ENCODE results near the gene SLC35E1. TPM values are rescaled to one million over a fixed set of nuclear protein-coding genes. Genes with fewer than 3 reads are reported as not detected.

SLC35E1 gene
- total RNA-seq, 1 experiment from 2014 or later = 52.6 TPM

DNA sequence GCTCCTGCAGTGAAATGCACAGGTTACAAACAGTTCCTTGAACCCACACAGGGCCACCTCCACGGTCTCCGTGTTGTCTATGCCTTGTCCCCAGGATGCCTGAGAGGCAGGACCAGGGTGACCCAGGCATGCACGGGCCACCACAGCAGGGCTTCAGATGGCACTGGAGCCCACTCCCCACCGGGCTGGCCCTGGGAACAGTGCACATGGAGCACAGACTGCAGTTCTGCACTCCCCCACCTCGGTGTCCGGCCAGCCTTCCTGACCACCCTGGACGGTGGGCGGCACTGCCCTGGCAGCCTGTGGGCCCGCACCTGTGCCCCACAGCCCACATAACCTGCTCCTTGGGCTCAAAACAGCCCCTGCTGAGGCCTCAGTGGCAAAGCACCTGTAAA is 14.3 kb upstream of the SLC35E1 start:
- Histone ChIP-seq H3F3A (ENCODE audit: low read length, unreplicated experiment) (no peaks in the 10 kb centered on the region), H3K9ac (ENCODE audit: low read length) (no peak overlapping the region), H3K4me2 (ENCODE audit: low read length) (no peak overlapping the region), H3K4me3 (ENCODE audit: low read length) (no peak overlapping the region), H2AFZ (ENCODE audit: low read length) (no peak overlapping the region), H3K79me2 (ENCODE audit: low read length) (peaks cover 98% of the 10 kb centered on the region), H3K9me3 (ENCODE audit: low read length) (no peaks in the 10 kb centered on the region), H3K27me3 (ENCODE audit: low read length) (no peaks in the 10 kb centered on the region), H3K36me3 (ENCODE audit: low read depth, low read length) (no peaks in the 10 kb centered on the region), H4K20me1 (ENCODE audit: low read length) (peaks cover 37% of the 10 kb centered on the region), H3K4me1 (ENCODE audit: insufficient read depth, low read length) (peaks cover 15% of the 10 kb centered on the region), H3K27ac (ENCODE audit: low read length) (no peak overlapping the region), H3K9me2 (replicated peaks; ENCODE audit: low read length) (no peaks in the 10 kb centered on the region)
- TF ChIP-seq EZH2phosphoT487 (IDR thresholded peaks at IDR 0.05; ENCODE audit: borderline replicate concordance, low read length) = no peak
- TF ChIP-seq EZH2 (IDR thresholded peaks at IDR 0.05; ENCODE audit: low read length, unreplicated experiment) = no peak
- TF ChIP-seq CTCF (conservative IDR thresholded peaks at IDR 0.05; ENCODE audit: low read depth, low read length) = no peak
- intact Hi-C loops (cut with micrococcal nuclease) = no loop called here
- POLR2A ChIA-PET (ENCODE audit: unreplicated experiment) = no interaction called here
- BruUV-seq (replicated peaks) = no TSS peak
- DNase-seq = no peak
- CTCF ChIA-PET = no interaction called here
- ATAC-seq = no peak

- H3K4me2 ChIP-seq (ENCODE audit: low read length) = no peak overlapping the region
- peaks cover 36% of the 10 kb centered on the region for H4K20me1 ChIP-seq (ENCODE audit: low read length)
- no TSS peak for BruUV-seq (replicated peaks)
- no peak overlapping the region for H2AFZ ChIP-seq (ENCODE audit: low read length)
- ChIA-PET POLR2A (ENCODE audit: unreplicated experiment) (no interaction called here), CTCF (no interaction called here)
- H3K36me3 ChIP-seq (ENCODE audit: low read depth, low read length) = no peaks in the 10 kb centered on the region
- H3F3A ChIP-seq (ENCODE audit: low read length, unreplicated experiment) = no peaks in the 10 kb centered on the region
- H3K9me2 ChIP-seq (replicated peaks; ENCODE audit: low read length) = no peaks in the 10 kb centered on the region
- DNase-seq (no peak), ATAC-seq (no peak)
- peaks cover 15% of the 10 kb centered on the region for H3K4me1 ChIP-seq (ENCODE audit: insufficient read depth, low read length)
- no peak overlapping the region for H3K9ac ChIP-seq (ENCODE audit: low read length)
- intact Hi-C loops (cut with micrococcal nuclease) = no loop called here
- no peak overlapping the region for H3K27ac ChIP-seq (ENCODE audit: low read length)
- H3K79me2 ChIP-seq (ENCODE audit: low read length) = peaks cover 98% of the 10 kb centered on the region
- no peak for TF ChIP-seq CTCF (conservative IDR thresholded peaks at IDR 0.05; ENCODE audit: low read depth, low read length)
- TF ChIP-seq EZH2phosphoT487 (IDR thresholded peaks at IDR 0.05; ENCODE audit: borderline replicate concordance, low read length) = no peak
- TF ChIP-seq EZH2 (IDR thresholded peaks at IDR 0.05; ENCODE audit: low read length, unreplicated experiment) = no peak
- no peaks in the 10 kb centered on the region for H3K27me3 ChIP-seq (ENCODE audit: low read length)
- H3K4me3 ChIP-seq (ENCODE audit: low read length) = no peak overlapping the region
- no peaks in the 10 kb centered on the region for H3K9me3 ChIP-seq (ENCODE audit: low read length)
These were observed 13.7 kb upstream of the SLC35E1 start for GRCh38 chr19:16585808-16586476.

GRCh38 chr19:16585094-16585801 is 13.0 kb upstream of the SLC35E1 start:
- ChIA-PET POLR2A (ENCODE audit: unreplicated experiment) (no interaction called here), CTCF (no interaction called here)
- no peak overlapping the region for H3K4me3 ChIP-seq (ENCODE audit: low read length)
- peaks cover 39% of the 10 kb centered on the region for H4K20me1 ChIP-seq (ENCODE audit: low read length)
- no peaks in the 10 kb centered on the region for H3F3A ChIP-seq (ENCODE audit: low read length, unreplicated experiment)
- DNase-seq (no peak), ATAC-seq (no peak)
- intact Hi-C loops (cut with micrococcal nuclease) = no loop called here
- no peak overlapping the region for H2AFZ ChIP-seq (ENCODE audit: low read length)
- H3K9ac ChIP-seq (ENCODE audit: low read length) = no peak overlapping the region
- TF ChIP-seq CTCF (conservative IDR thresholded peaks at IDR 0.05; ENCODE audit: low read depth, low read length) (no peak), EZH2phosphoT487 (IDR thresholded peaks at IDR 0.05; ENCODE audit: borderline replicate concordance, low read length) (no peak), EZH2 (IDR thresholded peaks at IDR 0.05; ENCODE audit: low read length, unreplicated experiment) (no peak)
- H3K9me2 ChIP-seq (replicated peaks; ENCODE audit: low read length) = no peaks in the 10 kb centered on the region
- no peaks in the 10 kb centered on the region for H3K9me3 ChIP-seq (ENCODE audit: low read length)
- H3K4me1 ChIP-seq (ENCODE audit: insufficient read depth, low read length) = peaks cover 15% of the 10 kb centered on the region
- H3K27ac ChIP-seq (ENCODE audit: low read length) = peak overlapping the region; percentile 4; the same call in 1 of the 2 replicates
- peaks cover 100% of the 10 kb centered on the region for H3K79me2 ChIP-seq (ENCODE audit: low read length)
- no peaks in the 10 kb centered on the region for H3K27me3 ChIP-seq (ENCODE audit: low read length)
- no peak overlapping the region for H3K4me2 ChIP-seq (ENCODE audit: low read length)
- no peaks in the 10 kb centered on the region for H3K36me3 ChIP-seq (ENCODE audit: low read depth, low read length)
- no TSS peak for BruUV-seq (replicated peaks)

Measured in PC-3 (cell line).